Esophagus squamous epithelium (tissue), 5 donors: ENCODE data around the gene PSKH1. TPM values are rescaled to one million over a fixed set of nuclear protein-coding genes. Genes with fewer than 3 reads are reported as not detected.
A peak's percentile ranks its signal among the peaks of the same experiment; 100 is the strongest.
"Not testable (repeated sequence)": the region's sequence is repeated elsewhere in the genome, so short reads cannot be mapped to it uniquely, and the experiment has no call there.

Experiments used
- DNase-seq: peaks from one replicate; lab custom pipeline; 2025; lab: John Stamatoyannopoulos, UW
- H3K27ac ChIP-seq, 4 donors: fragments of 200-600 bp; sonication (generic); one replicate each; pipeline ENCODE4 v1.5.1; 2016 to 2019; ENCODE audit warnings: mild to moderate bottlenecking in 1 of 4
- H3K27me3 ChIP-seq, 4 donors: fragments of 200-600 bp; sonication (generic); 1 replicate in 3 of 4; 2 replicates in 1 of 4; pipeline versions ENCODE4 v1.5.1 to v1.6.0; 2017 to 2021; ENCODE audit warnings: antibody characterized with exemption in 1 of 4
- H3K36me3 ChIP-seq, 3 donors: fragments of 200-600 bp; sonication (generic); one replicate each; pipeline ENCODE4 v1.5.1; 2016 to 2019
- H3K4me1 ChIP-seq, 3 donors: fragments of 200-600 bp; sonication (generic); one replicate each; pipeline ENCODE4 v1.5.1; 2017 to 2019
- H3K4me3 ChIP-seq, 4 donors: fragments of 200-600 bp; sonication (generic); 1 replicate in 3 of 4; 2 replicates in 1 of 4; pipeline ENCODE4 v1.5.1; 2016 to 2019; ENCODE audit warnings: mild to moderate bottlenecking in 2 of 4, moderate library complexity in 1 of 4
- H3K9me3 ChIP-seq, 3 donors: fragments of 200-600 bp; sonication (generic); one replicate each; pipeline ENCODE4 v1.5.1; 2016 to 2019
- POLR2A ChIP-seq, 4 donors: fragments of 450-650 bp; IDR thresholded peaks; one replicate each; pipeline ENCODE4 v1.6.1; 2017; ENCODE audit warnings: antibody characterized with exemption in 4 of 4, mild to moderate bottlenecking in 4 of 4, moderate library complexity in 3 of 4
- WGBS, 2 donors: methylation state at CpG; one replicate each; pipeline ENCODE4 v1.1.5; 2018; 5-methylcytosine and 5-hydroxymethylcytosine counted together
- intact Hi-C: fragments of 100-400 bp; cut with DNase I; formaldehyde crosslinking; loops from one replicate; pipeline ENCODE4 v1.15.0; 2022
- total RNA-seq, 4 donors: library from RNA; depleted of rRNA; stranded (reverse); fragments of >200 nt; gene quantifications; one replicate each; pipeline ENCODE4 v1.1.0, GENCODE V29; 2016
- TF ChIP-seq, protein P1 (sequence below), 6 experiments: fragments of 450-650 bp in 4 of 6; fragments of 200-600 bp in 2 of 6; sonication (generic) in 2 of 6; IDR thresholded peaks; one replicate each; pipeline ENCODE4 v1.5.1; 2016 to 2019; ENCODE audit warnings: antibody characterized with exemption in 6 of 6, mild to moderate bottlenecking in 4 of 6, moderate library complexity in 4 of 6
- donor health status: DM: yes; HTN: yes; CAD: no.

The PSKH1 gene
- total RNA-seq, 4 donors from 2014 or later = 8.5 to 18.3 (median 13.8) TPM

DNA sequence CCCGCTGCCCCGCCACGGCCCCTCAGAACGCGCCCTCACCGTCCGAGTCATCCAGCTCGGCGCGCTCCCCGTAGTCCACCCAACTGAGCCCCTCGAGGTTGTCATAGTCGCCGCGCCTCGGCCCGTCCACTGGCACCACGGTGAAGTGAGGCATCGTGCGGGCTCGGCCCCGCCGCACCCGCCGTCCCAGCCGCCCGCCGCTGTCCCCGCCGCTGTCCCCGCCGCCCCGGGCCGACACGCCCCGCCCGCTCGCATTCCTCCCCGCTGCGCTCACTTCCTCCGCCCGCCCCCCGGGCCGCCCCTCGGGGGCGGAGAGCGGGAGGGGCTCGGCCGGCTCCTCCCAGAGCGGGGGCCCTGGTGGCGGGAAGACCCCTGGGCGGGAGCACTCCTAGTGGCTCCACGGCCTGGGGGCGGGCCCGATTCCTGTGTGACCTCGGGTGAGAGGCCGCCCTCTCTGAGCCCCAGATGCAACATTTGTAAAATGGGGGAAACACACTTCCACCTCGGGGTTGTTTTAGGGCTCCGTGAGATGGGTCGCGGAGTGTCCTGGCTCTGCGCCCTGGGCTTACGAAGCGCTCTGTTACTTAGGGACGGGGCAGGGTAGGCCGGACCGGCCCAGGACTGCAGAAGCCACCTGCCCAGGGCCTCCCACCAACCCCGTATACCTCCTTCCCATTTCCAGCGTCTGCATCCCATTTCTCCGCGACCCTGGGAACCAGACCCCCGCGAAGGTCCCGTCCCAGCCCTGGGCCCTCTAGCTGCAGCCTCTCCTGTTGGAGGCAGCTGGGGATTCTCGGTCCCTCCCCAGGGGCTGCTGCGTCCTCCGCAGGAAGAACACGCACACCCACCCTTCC is 75.6 kb downstream of the PSKH1 start, which contains the start of gene SLC12A4:
Gene SLC12A4 (minus strand): TSS at position 238 of the 854 bp plus-strand sequence. CDS start 84 bp downstream, at position 154.
- Histone ChIP-seq H3K9me3 (no peaks in the 10 kb centered on the region), H3K27me3 (no peaks in the 10 kb centered on the region), H3K4me3 (peak within 1 kb of the TSS; percentile 55 to 77 (median 70)), H3K36me3 (peaks cover 0 to under 1% (median 0%) of the 10 kb centered on the region in 3 donors), H3K27ac (peak within 1 kb of the TSS; percentile 85 to 96 (median 92)), H3K4me1 (peaks cover 19 to 61% (median 28%) of the 10 kb centered on the region in 3 donors)
- intact Hi-C loops = no loop called here
- WGBS, 2 donors = 0 to 2% methylated on average over 20 to 29 of the region's 78 CpGs
- TF ChIP-seq, protein P1, sequence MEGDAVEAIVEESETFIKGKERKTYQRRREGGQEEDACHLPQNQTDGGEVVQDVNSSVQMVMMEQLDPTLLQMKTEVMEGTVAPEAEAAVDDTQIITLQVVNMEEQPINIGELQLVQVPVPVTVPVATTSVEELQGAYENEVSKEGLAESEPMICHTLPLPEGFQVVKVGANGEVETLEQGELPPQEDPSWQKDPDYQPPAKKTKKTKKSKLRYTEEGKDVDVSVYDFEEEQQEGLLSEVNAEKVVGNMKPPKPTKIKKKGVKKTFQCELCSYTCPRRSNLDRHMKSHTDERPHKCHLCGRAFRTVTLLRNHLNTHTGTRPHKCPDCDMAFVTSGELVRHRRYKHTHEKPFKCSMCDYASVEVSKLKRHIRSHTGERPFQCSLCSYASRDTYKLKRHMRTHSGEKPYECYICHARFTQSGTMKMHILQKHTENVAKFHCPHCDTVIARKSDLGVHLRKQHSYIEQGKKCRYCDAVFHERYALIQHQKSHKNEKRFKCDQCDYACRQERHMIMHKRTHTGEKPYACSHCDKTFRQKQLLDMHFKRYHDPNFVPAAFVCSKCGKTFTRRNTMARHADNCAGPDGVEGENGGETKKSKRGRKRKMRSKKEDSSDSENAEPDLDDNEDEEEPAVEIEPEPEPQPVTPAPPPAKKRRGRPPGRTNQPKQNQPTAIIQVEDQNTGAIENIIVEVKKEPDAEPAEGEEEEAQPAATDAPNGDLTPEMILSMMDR (IDR thresholded peaks at IDR 0.05) = peak in 1 of 6 experiments; percentile 10
- peak in 3 of 4 donors; percentile 46 to 93 (median 87) for TF ChIP-seq POLR2A (IDR thresholded peaks at IDR 0.05)
- peak; percentile 23 for DNase-seq

DNA sequence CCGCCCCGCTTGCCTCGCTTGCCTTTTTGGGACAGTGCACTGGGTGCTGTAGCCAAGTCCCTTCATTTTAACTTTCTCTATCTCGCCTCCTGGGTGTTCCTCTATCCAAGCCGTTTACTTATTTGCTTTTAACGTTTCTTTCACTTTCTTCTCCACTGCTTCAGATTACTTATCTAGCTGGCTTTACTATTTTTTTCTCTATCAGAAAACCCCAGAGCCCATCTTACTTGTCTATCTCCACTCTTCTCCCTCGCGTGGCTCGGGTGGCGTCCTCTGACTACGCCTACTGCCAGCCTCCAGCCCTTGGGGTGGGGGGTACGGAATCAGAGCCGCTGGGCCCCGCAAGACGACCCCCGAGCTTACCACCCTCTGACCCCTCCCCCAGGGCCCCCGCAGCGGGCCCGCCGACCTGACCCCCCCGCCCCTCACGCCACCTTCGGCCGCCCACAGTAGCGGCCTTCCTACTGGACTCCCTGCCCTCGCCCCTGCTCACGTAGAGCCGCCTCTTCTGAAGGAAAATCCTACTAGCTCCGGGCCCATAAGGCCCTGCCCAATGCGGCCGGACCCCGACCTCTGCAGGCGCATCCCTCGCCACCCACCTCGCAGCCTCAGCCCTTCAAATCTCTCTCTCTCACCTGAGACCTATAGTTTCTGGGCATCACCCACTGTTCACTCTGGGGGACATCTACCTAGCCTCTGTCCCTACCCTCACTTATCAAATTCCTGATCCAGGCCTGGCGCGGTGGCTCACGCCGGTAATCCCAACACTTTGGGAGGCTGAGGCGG is 76.4 kb downstream of the PSKH1 start:
- H3K4me1 ChIP-seq = peaks cover 16 to 53% (median 20%) of the 10 kb centered on the region in 3 donors
- no peak for TF ChIP-seq POLR2A (IDR thresholded peaks at IDR 0.05)
- TF ChIP-seq, protein P1 (IDR thresholded peaks at IDR 0.05) = no peak
- H3K27ac ChIP-seq = peak overlapping the region; percentile 85 to 96 (median 92)
- no peak for DNase-seq
- no peaks in the 10 kb centered on the region for H3K36me3 ChIP-seq
- 8 to 47% methylated on average over 10 to 23 of the region's 40 CpGs for WGBS, 2 donors
- H3K9me3 ChIP-seq = no peaks in the 10 kb centered on the region
- no peaks in the 10 kb centered on the region for H3K27me3 ChIP-seq
- H3K4me3 ChIP-seq = peak overlapping the region; percentile 55 to 77 (median 70)
- intact Hi-C loops = no loop called here

DNA sequence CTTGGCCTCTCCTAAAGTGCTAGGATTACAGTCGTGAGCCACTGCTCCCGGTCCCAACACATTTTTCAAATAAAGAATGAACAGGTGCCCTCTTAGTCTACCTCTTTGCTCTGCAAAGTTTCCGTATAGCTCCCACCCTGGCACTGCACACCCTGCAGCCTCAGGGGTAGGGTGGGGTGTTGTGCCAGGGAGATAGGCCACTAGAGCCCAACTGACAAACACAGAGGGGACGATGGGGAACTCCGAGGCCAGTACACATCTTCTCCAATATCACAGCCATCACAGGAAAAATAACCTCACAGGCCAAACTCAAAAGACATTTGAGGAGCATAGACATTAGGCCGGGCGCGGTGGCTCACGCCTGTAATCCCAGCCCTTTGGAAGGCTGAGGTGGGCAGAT is 78.1 kb downstream of the PSKH1 start:
- no peaks in the 10 kb centered on the region for H3K9me3 ChIP-seq
- H3K36me3 ChIP-seq = no peaks in the 10 kb centered on the region
- intact Hi-C loops = no loop called here
- no peak overlapping the region for H3K4me3 ChIP-seq
- DNase-seq = no peak
- 92 to 97% methylated on average over 7 to 9 of the region's 9 CpGs for WGBS, 2 donors
- no peak for TF ChIP-seq POLR2A (IDR thresholded peaks at IDR 0.05)
- TF ChIP-seq, protein P1 (IDR thresholded peaks at IDR 0.05) = no peak
- no peaks in the 10 kb centered on the region for H3K27me3 ChIP-seq
- no peak overlapping the region for H3K27ac ChIP-seq
- H3K4me1 ChIP-seq = peaks cover 13 to 36% (median 16%) of the 10 kb centered on the region in 3 donors

DNA sequence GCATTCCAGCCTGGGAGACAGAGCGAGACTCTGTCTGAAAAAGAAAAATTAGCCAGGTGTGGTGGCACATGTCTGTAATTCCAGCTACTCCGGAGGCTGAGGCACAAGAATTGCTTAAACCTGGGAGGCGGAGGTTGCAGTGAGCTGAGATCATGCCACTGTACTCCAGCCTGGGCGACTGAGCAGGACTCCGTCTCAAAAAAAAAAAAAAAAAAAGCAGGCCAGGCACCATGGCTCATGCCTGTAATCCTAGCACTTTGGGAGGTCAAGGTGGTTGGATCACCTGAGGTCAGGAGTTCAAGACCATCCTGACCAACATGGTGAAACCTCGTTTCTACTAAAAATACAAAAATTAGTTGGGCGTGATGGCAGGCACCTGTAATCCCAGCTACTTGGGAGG is 79.2 kb downstream of the PSKH1 start:
- H3K4me3 ChIP-seq, H3K36me3 ChIP-seq, H3K27ac ChIP-seq, H3K27me3 ChIP-seq, intact Hi-C loops, DNase-seq, H3K9me3 ChIP-seq: not testable (repeated sequence)
- 75 to 88% methylated on average over 6 to 7 of the region's 7 CpGs for WGBS, 2 donors
- H3K4me1 ChIP-seq = peaks cover 1 to 25% (median 4%) of the 10 kb centered on the region in 3 donors

DNA sequence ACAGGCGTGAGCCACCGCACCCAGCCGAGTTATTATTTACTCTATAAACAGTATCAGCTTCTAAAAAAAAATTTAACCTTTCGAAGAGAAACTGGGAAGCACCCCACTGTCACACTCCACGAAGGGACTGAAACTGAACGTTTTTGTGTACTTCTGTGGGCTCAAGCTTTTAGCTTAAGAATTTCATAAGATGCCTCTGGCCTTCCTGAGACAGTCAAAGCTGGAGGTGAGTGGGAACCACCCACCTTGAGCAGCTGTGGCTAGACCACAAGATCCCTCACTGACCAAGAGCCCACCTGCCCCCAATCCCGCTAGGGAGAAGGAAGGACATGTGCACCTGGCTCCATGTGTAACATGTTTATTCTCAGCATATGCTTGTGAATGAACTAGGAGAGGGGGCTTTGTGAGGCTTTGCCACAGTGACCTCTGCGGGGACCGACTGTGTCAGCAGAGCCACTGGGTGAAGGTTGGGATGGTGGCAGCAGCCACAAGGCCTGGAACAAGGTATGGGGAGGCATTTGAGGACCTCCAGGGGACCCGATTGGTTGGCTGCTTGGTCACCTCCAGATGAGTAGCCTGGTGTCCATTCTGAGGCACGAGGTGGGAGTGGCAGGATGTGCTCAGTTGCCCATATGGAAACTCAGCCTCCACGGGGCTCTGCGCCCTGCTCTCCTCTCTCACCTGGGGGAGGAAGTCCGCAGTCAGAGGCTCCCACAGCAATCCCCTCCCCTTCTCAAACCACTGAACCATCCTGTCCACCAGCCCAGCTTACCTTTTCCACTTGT is 82.5 kb downstream of the PSKH1 start:
- H3K36me3 ChIP-seq = no peaks in the 10 kb centered on the region
- peaks cover 0 to 16% (median 0%) of the 10 kb centered on the region in 4 donors for H3K27me3 ChIP-seq
- WGBS, 2 donors = 64 to 82% methylated on average over 11 to 13 of the region's 14 CpGs
- no peak overlapping the region for H3K27ac ChIP-seq
- no peak for DNase-seq
- no peak for TF ChIP-seq POLR2A (IDR thresholded peaks at IDR 0.05)
- TF ChIP-seq, protein P1 (IDR thresholded peaks at IDR 0.05) = no peak
- no peak overlapping the region for H3K4me3 ChIP-seq
- H3K4me1 ChIP-seq = no peaks in the 10 kb centered on the region
- intact Hi-C loops = no loop called here
- H3K9me3 ChIP-seq = no peaks in the 10 kb centered on the region
